Heart left ventricle (tissue), 13 donors: ENCODE measurements around the gene COMMD1.

ENCODE experiments used
- CTCF ChIP-seq, 12 donors: fragments of 200-600 bp; sonication (generic) in 4 of 12; IDR thresholded peaks; one replicate each; pipeline versions ENCODE4 v1.5.0 to v1.8.0; 2018 to 2022; ENCODE audit warnings: antibody characterized with exemption in 12 of 12, mild to moderate bottlenecking in 5 of 12
- POLR2A ChIP-seq, 2 donors: fragments of 450-650 bp; IDR thresholded peaks; one replicate each; pipeline ENCODE4 v1.6.1; 2017; ENCODE audit warnings: antibody characterized with exemption in 2 of 2, mild to moderate bottlenecking in 2 of 2, moderate library complexity in 2 of 2
- donor health status: ischemic (EF 13 %, LVEDD 7.1; RV severe dilation, severe dysfunction).
- donor health status: DM: no; HTN: yes; CAD: no.
- donor health status: DM: no; HTN: no; CAD: no.
- donor health status: ischemic (EF 25% LVEDD 6.9; RV normal size, moderate dysfunction).
- donor health status: ischemic (EF 25% LVEDD 5.7; RV mildly dilated, moderate dysfunction).
- donor health status: ischemic (EF 35%, LVEDD 5.7; RV mildly dilated, moderate dysfunction).
- donor health status: nonischemic (EF 11% LVEDD 7.7; RV severe dilation, severe dysfunction).
- donor health status: DM: yes; HTN: yes; CAD: no.
- donor health status: PGD.
- donor health status: ischemic (EF 29% LVEDD 5.4; RV normal size, mild dysfunction).
- donor health status: nonischemic (EF 23%, LVEDD 6.1; RV moderate dilation, normal function).

- TF ChIP-seq CTCF (IDR thresholded peaks at IDR 0.05) (no peak), POLR2A (IDR thresholded peaks at IDR 0.05) (no peak)
These were observed 171.6 kb downstream of the COMMD1 start for GRCh38 chr2:62076980-62077638.
